HG03280 (cell line): ENCODE results near the gene MAP2K5.

Experiments
- ATAC-seq: cut with Tn5 transposase; IDR thresholded peaks from one replicate; pipeline ENCODE4 v1.9.1; 2021; ENCODE audit warnings: mild to moderate bottlenecking, moderate library complexity; ENCODE audit not compliant: unreplicated experiment

The MAP2K5 gene

GRCh38 chr15:67777071-67777470 is 234.6 kb downstream of the MAP2K5 start:
- ATAC-seq = no peak

- ATAC-seq = no peak
These were observed 235.3 kb downstream of the MAP2K5 start for GRCh38 chr15:67777773-67778172.

GRCh38 chr15:67778968-67779548 is 236.6 kb downstream of the MAP2K5 start:
- no peak for ATAC-seq

- no peak for ATAC-seq
These were observed 237.1 kb downstream of the MAP2K5 start for GRCh38 chr15:67779549-67780111.

- no peak for ATAC-seq
These were observed 238.6 kb downstream of the MAP2K5 start for GRCh38 chr15:67781061-67781460.

- no peak for ATAC-seq
These were observed 239.6 kb downstream of the MAP2K5 start for GRCh38 chr15:67781907-67782690.

GRCh38 chr15:67782691-67782991 is 240.1 kb downstream of the MAP2K5 start:
- no peak for ATAC-seq

GRCh38 chr15:67783303-67783702 is 240.8 kb downstream of the MAP2K5 start:
- no peak for ATAC-seq

- ATAC-seq = peak; percentile 88
These were observed 241.7 kb downstream of the MAP2K5 start for GRCh38 chr15:67784090-67784781.

- ATAC-seq = peak; percentile 19
These were observed 242.4 kb downstream of the MAP2K5 start for GRCh38 chr15:67784856-67785430.

- no peak for ATAC-seq
These were observed 242.9 kb downstream of the MAP2K5 start for GRCh38 chr15:67785431-67785830.

- ATAC-seq = no peak
These were observed 244.1 kb downstream of the MAP2K5 start for GRCh38 chr15:67786646-67787045.

- ATAC-seq = no peak
These were observed 246.5 kb downstream of the MAP2K5 start for GRCh38 chr15:67788986-67789385.

- ATAC-seq = no peak
These were observed 248.3 kb downstream of the MAP2K5 start for GRCh38 chr15:67790610-67791319.

- no peak for ATAC-seq
These were observed 249.9 kb downstream of the MAP2K5 start for GRCh38 chr15:67792250-67792942.

GRCh38 chr15:67794832-67795574 is 252.5 kb downstream of the MAP2K5 start:
- ATAC-seq = no peak

- ATAC-seq = no peak
These were observed 254.0 kb downstream of the MAP2K5 start for GRCh38 chr15:67796196-67797127.

GRCh38 chr15:67799801-67800205 is 257.3 kb downstream of the MAP2K5 start:
- no peak for ATAC-seq
